ENCODE results near the gene SCLY.
"Not testable (repeated sequence)": the region's sequence is repeated elsewhere in the genome, so short reads cannot be mapped to it uniquely, and the experiment has no call there.

SCLY gene

DNA sequence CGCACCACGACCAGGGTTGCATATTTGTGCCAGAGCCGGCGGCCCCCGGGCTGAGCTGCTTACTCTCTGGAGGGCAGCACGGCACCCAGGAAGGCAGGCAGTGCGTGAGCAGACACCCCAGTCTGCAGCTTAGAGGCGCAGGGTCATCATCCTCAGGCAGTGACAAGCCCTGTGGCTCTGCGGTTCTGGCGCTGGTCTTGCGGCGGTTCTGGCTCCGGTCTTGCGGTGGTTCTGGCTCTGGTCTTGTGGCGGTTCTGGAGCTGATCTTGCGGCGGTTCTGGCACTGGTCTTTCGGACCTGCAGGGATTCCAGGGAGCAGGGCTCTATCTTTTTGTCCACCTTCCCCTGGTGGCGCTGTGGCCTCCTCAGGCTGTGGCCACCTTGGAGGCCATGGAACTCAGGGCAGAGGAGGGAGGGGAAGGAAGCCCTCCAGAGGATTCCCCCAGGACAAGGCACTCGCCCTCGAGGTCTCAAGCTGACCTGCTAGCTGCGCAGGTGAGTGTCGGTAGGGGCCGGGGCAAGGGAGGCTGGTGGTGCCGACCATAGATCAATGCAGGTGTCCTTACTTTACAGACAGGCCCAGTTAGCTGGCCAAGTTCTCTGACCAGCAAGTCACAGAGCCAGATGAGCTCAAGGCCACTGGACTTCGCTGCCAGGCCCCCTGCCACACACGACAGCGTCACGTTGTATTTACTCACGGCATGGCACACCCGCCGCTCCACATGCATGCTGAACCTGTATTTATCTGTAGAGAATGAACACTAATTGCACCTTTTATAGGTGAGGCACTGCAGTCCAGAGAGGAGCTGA is 54.3 kb downstream of the SCLY start (continued):
- TF ChIP-seq, protein P1, sequence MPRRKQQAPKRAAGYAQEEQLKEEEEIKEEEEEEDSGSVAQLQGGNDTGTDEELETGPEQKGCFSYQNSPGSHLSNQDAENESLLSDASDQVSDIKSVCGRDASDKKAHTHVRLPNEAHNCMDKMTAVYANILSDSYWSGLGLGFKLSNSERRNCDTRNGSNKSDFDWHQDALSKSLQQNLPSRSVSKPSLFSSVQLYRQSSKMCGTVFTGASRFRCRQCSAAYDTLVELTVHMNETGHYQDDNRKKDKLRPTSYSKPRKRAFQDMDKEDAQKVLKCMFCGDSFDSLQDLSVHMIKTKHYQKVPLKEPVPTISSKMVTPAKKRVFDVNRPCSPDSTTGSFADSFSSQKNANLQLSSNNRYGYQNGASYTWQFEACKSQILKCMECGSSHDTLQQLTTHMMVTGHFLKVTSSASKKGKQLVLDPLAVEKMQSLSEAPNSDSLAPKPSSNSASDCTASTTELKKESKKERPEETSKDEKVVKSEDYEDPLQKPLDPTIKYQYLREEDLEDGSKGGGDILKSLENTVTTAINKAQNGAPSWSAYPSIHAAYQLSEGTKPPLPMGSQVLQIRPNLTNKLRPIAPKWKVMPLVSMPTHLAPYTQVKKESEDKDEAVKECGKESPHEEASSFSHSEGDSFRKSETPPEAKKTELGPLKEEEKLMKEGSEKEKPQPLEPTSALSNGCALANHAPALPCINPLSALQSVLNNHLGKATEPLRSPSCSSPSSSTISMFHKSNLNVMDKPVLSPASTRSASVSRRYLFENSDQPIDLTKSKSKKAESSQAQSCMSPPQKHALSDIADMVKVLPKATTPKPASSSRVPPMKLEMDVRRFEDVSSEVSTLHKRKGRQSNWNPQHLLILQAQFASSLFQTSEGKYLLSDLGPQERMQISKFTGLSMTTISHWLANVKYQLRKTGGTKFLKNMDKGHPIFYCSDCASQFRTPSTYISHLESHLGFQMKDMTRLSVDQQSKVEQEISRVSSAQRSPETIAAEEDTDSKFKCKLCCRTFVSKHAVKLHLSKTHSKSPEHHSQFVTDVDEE (CRISPR knock-in tag; IDR thresholded peaks at IDR 0.05) = no peak
- TF ChIP-seq OSR1 (CRISPR knock-in tag; IDR thresholded peaks at IDR 0.05) (no peak), ZNF8 (CRISPR knock-in tag; IDR thresholded peaks at IDR 0.05) (no peak), TOX (CRISPR knock-in tag; IDR thresholded peaks at IDR 0.05; ENCODE audit: borderline replicate concordance) (no peak), ZFP3 (CRISPR knock-in tag; IDR thresholded peaks at IDR 0.05) (no peak)

DNA sequence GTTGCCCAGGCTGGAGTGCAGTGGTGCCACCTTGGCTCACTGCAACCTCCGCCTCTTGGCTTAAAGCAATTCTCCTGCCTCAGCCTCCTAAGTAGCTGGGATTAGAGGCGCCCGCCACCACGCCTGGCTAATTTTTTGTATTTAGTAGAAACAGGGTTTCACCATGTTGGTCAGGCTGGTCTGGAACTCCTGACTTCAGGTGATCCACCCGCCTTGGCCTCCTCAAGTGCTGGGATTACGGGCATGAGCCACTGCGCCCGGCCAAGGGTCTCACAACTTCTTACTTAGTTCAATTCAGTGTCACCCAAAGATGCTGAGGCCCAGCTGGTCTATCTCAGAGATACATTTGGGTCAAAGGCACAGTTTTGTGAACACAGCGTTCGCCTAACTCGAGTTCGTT is 54.9 kb downstream of the SCLY start:
- not testable (repeated sequence) for ATAC-seq

DNA sequence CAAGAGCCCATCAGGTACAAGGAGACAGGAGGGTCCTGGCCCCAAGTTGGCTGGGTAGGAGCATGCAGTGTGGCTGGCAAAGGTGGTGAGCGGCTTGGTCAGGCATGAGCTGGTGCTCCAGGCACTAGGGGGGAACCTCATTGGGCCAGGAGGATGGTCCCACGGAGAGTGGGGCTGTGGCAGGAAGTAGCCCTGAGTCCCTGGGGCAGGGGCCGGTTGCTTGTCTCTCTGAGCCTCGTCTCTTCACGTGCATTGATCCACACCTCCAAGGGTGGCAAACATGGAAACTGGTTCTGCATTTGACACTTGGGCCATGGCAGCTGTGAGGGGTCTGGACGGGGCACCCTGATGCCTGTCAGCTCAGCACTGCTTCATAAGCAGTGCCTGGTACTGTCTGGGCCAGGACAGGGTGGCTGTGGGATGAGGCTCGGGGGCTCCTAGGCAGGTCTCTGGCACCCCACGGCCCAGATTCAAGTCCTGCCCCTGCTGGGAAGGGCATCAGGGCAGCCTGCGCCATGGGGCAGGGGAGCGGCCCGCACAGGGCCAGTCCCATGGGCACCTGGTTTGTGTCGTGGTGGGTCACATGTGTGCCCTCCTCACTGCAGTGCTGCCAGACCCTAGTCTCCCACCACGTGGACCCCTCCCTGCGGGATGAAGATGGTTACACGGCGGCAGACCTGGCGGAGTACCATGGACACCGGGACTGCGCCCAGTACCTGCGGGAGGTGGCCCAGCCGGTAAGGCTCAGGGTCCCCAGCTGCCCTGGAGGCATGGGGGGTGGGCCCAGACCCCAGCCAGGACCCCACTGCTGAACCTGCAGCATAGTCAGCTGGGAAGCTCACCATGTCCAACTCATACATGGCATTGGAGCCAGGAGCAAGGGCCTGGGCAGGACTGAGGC is 55.7 kb downstream of the SCLY start:
- TF ChIP-seq ZFP3 (CRISPR knock-in tag; IDR thresholded peaks at IDR 0.05) (no peak), ZC3H10 (CRISPR knock-in tag; IDR thresholded peaks at IDR 0.05) (no peak), ZFP30 (CRISPR knock-in tag; IDR thresholded peaks at IDR 0.05) (no peak), CSDC2 (CRISPR knock-in tag; IDR thresholded peaks at IDR 0.05) (no peak), RARB (CRISPR knock-in tag; IDR thresholded peaks at IDR 0.05) (no peak), TCF4 (CRISPR knock-in tag; IDR thresholded peaks at IDR 0.05; ENCODE audit: borderline replicate concordance) (no peak), ISL1 (CRISPR knock-in tag; IDR thresholded peaks at IDR 0.05) (no peak), ESRRG (CRISPR knock-in tag; IDR thresholded peaks at IDR 0.05) (no peak), ZNF70 (CRISPR knock-in tag; IDR thresholded peaks at IDR 0.05) (no peak), PPARA (CRISPR knock-in tag; IDR thresholded peaks at IDR 0.05; ENCODE audit: borderline replicate concordance) (no peak), TOX (CRISPR knock-in tag; IDR thresholded peaks at IDR 0.05; ENCODE audit: borderline replicate concordance) (no peak)
- TF ChIP-seq, protein P2, sequence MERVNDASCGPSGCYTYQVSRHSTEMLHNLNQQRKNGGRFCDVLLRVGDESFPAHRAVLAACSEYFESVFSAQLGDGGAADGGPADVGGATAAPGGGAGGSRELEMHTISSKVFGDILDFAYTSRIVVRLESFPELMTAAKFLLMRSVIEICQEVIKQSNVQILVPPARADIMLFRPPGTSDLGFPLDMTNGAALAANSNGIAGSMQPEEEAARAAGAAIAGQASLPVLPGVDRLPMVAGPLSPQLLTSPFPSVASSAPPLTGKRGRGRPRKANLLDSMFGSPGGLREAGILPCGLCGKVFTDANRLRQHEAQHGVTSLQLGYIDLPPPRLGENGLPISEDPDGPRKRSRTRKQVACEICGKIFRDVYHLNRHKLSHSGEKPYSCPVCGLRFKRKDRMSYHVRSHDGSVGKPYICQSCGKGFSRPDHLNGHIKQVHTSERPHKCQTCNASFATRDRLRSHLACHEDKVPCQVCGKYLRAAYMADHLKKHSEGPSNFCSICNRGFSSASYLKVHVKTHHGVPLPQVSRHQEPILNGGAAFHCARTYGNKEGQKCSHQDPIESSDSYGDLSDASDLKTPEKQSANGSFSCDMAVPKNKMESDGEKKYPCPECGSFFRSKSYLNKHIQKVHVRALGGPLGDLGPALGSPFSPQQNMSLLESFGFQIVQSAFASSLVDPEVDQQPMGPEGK (CRISPR knock-in tag; IDR thresholded peaks at IDR 0.05; ENCODE audit: borderline replicate concordance) = no peak
- TF ChIP-seq, protein P3, sequence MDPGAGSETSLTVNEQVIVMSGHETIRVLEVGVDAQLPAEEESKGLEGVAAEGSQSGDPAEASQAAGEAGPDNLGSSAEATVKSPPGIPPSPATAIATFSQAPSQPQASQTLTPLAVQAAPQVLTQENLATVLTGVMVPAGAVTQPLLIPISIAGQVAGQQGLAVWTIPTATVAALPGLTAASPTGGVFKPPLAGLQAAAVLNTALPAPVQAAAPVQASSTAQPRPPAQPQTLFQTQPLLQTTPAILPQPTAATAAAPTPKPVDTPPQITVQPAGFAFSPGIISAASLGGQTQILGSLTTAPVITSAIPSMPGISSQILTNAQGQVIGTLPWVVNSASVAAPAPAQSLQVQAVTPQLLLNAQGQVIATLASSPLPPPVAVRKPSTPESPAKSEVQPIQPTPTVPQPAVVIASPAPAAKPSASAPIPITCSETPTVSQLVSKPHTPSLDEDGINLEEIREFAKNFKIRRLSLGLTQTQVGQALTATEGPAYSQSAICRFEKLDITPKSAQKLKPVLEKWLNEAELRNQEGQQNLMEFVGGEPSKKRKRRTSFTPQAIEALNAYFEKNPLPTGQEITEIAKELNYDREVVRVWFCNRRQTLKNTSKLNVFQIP (CRISPR knock-in tag; IDR thresholded peaks at IDR 0.05; ENCODE audit: borderline replicate concordance, low read depth) = no peak
- TF ChIP-seq, protein P4, sequence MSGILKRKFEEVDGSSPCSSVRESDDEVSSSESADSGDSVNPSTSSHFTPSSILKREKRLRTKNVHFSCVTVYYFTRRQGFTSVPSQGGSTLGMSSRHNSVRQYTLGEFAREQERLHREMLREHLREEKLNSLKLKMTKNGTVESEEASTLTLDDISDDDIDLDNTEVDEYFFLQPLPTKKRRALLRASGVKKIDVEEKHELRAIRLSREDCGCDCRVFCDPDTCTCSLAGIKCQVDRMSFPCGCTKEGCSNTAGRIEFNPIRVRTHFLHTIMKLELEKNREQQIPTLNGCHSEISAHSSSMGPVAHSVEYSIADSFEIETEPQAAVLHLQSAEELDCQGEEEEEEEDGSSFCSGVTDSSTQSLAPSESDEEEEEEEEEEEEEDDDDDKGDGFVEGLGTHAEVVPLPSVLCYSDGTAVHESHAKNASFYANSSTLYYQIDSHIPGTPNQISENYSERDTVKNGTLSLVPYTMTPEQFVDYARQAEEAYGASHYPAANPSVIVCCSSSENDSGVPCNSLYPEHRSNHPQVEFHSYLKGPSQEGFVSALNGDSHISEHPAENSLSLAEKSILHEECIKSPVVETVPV (CRISPR knock-in tag; IDR thresholded peaks at IDR 0.05) = no peak
- TF ChIP-seq, protein P5, sequence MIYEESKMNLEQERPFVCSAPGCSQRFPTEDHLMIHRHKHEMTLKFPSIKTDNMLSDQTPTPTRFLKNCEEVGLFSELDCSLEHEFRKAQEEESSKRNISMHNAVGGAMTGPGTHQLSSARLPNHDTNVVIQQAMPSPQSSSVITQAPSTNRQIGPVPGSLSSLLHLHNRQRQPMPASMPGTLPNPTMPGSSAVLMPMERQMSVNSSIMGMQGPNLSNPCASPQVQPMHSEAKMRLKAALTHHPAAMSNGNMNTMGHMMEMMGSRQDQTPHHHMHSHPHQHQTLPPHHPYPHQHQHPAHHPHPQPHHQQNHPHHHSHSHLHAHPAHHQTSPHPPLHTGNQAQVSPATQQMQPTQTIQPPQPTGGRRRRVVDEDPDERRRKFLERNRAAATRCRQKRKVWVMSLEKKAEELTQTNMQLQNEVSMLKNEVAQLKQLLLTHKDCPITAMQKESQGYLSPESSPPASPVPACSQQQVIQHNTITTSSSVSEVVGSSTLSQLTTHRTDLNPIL (CRISPR knock-in tag; IDR thresholded peaks at IDR 0.05; ENCODE audit: low read depth) = no peak
- no peak for ATAC-seq

All from SK-N-SH treated with all-trans-retinoic acid at 6 μM for 48 hours (cell line).